Left renal pelvis (tissue), 4 donors: ENCODE results near the gene GIMD1. TPM values are rescaled to one million over a fixed set of nuclear protein-coding genes. Genes with fewer than 3 reads are reported as not detected.
"Not testable (repeated sequence)": the region's sequence is repeated elsewhere in the genome, so short reads cannot be mapped to it uniquely, and the experiment has no call there.

Experiments used
- DNase-seq, 4 donors: peaks; one replicate each; pipeline ENCODE4 v3.0.0-alpha.2; 2013; ENCODE audit warnings: low read depth in 4 of 4, low spot score in 3 of 4
- polyA plus RNA-seq, 4 donors: library from polyadenylated mRNA; unstranded; fragments of 120-200 nt; gene quantifications; one replicate each; pipeline ENCODE4 v1.2.1, GENCODE V29; 2013; ENCODE audit not compliant: insufficient read length in 4 of 4

The GIMD1 gene
- polyA plus RNA-seq, 4 donors = not detected

GRCh38 chr4:106353786-106354185, 14.8 kb downstream of the GIMD1 start:
- no peak for DNase-seq

GRCh38 chr4:106351016-106351415, 17.6 kb downstream of the GIMD1 start:
- DNase-seq = no peak

- DNase-seq = no peak
These were observed 21.4 kb downstream of the GIMD1 start for GRCh38 chr4:106347167-106347566.

GRCh38 chr4:106344647-106344970, 24.0 kb downstream of the GIMD1 start:
- DNase-seq = no peak

DNA sequence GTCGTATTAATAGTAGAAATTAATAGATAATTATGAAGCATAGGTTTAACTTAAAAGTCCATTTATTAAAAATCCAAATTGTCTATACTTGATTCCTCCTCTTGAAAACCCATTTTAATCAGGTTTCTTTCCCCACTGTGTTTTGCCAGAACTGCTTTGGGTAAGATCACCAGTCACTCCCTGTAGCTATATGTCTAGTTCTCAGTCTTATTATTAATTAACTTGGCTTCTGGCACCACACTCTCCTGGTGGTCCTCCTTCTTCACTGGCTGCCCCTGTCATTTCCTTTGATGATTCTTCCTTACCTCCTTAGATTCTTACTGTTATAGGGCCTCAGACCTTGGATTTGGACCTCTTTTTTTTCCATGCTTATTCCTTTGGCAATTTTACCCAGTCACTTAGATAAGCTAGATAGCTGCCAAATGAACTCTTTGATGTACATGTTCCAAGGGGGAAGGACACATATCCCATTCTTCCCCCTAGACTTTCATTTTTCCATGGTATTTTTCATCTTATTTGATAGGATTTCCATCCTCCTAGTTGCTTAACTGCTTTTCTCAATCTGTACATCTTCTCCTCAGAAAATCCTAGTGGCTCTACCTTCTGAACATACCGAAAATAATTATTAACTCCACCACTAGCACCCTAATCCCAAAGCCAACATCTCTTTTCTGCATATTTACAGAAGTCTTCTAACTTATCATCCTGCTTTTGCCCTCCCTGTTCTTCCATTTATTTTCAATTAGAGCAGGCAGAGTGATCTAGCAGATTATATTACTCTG, 24.5 kb downstream of the GIMD1 start:
- no peak for DNase-seq

DNA sequence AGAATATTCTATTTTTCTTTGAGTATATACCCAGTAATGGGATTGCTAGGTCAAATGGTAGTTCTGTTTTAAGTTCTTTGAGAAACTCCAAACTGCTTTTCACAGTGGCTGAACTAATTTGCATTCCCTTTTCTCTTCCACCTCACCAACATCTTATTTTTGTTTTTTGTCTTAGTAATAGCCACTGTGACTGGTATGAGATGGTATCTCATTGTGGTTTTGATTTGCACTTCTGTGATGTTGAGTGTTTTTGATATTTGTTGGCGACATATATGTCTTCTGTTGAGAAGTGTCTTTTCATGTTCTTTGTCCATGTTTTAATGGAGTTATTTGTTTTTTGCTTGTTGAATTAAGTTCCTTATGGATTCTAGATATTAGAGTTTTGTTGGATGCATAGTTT, 27.8 kb downstream of the GIMD1 start:
- DNase-seq = no peak

DNA sequence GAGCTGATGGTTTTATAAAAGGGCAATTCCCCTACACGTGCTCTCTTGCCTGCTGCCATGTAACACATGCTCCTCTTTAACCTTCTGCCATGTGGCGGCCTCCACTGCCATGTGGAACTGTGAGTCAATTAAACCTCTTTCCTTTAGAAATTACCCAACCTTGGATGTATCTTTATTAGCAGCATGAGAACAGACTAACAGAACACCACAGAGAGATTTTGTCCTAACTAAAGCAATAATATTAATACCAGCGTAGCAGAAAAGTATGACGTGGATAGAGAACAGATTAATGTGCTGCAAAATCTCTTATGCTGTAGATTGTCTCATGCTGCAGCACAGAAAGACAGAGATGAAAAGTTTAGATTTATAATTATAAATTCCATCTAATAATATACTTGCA, 29.1 kb downstream of the GIMD1 start:
- no peak for DNase-seq

- DNase-seq = no peak
These were observed 29.9 kb downstream of the GIMD1 start for GRCh38 chr4:106338671-106339070.

DNA sequence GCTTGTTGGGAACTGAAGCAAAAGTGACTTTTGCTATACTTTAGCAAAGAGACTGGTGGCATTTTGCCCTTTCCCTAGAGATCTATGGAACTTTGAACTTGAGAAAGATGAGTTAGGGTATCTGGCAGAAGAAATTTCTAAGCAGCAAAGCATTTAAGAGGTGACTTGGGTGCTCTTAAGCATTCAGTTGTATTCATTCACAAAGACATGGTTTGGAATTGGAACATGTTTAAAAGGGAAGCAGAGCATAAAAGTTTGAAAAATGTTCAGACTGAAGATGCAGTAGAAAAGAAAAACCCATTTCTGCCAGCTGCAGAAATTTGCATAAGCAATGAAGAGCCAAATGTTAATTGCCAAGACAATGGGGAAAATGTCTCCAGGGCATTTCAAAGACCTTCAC, 30.7 kb downstream of the GIMD1 start:
- no peak for DNase-seq

- DNase-seq = no peak
These were observed 32.0 kb downstream of the GIMD1 start for GRCh38 chr4:106336618-106337017.

GRCh38 chr4:106334741-106335470, 33.7 kb downstream of the GIMD1 start:
- DNase-seq = no peak

- no peak for DNase-seq
These were observed 35.4 kb downstream of the GIMD1 start for GRCh38 chr4:106333186-106333585.

DNA sequence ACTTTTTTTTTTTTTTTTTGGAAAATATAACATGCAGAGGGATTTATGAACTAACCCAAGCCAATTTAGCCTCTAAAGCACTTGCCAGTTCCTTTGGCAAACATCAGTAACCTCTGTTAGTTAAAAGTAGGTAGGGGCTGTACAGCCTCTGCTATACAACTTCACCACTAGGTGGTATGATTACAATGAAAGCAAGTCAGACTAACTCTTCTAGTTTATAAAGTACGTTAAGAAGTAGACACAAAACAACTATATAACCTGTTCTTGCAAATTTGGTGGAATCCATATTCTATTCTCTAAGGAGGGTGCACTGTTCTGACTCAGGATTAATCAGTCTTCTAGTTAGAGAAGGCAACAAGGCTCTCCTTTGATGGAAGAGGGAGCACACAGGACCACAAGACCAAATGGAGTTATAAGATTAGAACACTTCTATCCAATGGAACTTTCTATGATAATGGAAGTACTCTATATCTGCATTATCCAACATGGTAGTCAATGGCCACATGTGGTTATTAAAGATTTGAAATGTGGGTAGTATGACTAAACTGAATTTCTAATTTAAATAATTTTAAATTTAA, 39.4 kb downstream of the GIMD1 start:
- no peak for DNase-seq

- DNase-seq = no peak
These were observed 42.8 kb downstream of the GIMD1 start for GRCh38 chr4:106325800-106326199.

- no peak for DNase-seq
These were observed 45.5 kb downstream of the GIMD1 start for GRCh38 chr4:106323119-106323518.

GRCh38 chr4:106321814-106322213, 46.8 kb downstream of the GIMD1 start:
- not testable (repeated sequence) for DNase-seq

GRCh38 chr4:106321168-106321567, 47.4 kb downstream of the GIMD1 start:
- not testable (repeated sequence) for DNase-seq

DNA sequence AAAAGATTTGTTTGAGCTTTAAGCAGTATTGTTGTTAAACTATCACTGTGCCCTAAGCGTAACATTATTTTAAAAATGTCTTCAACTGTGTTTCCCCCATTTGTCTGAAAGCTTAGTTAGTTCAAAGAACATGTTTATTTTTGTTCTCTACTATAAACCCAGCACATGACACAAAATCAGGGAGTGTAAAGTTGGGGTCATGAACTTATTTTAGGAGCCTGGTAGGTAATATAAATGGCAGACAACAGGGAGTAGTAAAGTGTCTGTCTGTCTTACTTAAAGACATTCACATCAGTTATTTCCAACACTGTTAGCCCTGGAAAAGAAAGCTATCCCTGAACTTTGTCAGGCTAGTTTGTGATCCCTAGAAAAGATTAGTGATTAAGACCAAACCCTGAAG, 48.3 kb downstream of the GIMD1 start:
- no peak for DNase-seq

DNA sequence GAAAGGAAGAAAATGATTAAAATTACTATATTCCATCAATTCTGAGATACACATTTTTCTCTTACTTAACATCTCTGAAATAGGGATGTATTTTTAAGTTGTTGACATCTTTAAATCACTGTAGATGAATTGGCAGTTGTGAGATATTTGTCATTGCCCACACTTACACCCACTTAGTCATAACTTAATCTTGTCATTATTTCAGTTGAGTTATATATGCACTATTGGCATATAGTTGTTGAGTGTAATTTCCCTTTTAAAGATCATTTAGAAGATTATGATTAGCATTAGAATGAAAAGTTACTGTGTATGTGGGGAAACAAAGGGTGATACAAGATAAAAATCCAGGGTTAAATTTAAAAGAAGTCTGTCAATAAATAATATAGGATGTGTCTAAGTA, 50.1 kb downstream of the GIMD1 start:
- DNase-seq = no peak

- no peak for DNase-seq
These were observed 50.8 kb downstream of the GIMD1 start for GRCh38 chr4:106317815-106318214.

- DNase-seq = no peak
These were observed 51.7 kb downstream of the GIMD1 start for GRCh38 chr4:106316773-106317409.
